Loucy (cell line): ENCODE data around the gene NAA38.

Experiments
- H2AFZ ChIP-seq: fragments of 200-600 bp; sonication (generic); 2 replicates; pipeline ENCODE4 v1.6.0; 2016; ENCODE audit warnings: antibody characterized with exemption, mild to moderate bottlenecking, low read length, moderate library complexity
- H3F3A ChIP-seq: fragments of 200-600 bp; 2 replicates; pipeline ENCODE4 v1.6.0; 2016; ENCODE audit warnings: antibody characterized with exemption, low read depth, mild to moderate bottlenecking
- H3K27me3 ChIP-seq: fragments of 200-600 bp; sonication (generic); 2 replicates; pipeline ENCODE4 v1.6.1; 2014; ENCODE audit warnings: low read length, mild to moderate bottlenecking; ENCODE audit not compliant: insufficient read depth, poor library complexity, severe bottlenecking
- H3K36me3 ChIP-seq: fragments of 200-600 bp; sonication (generic); 2 replicates; pipeline ENCODE4 v1.6.1; 2016; ENCODE audit warnings: low read length; ENCODE audit not compliant: insufficient read depth
- H3K4me1 ChIP-seq: fragments of 200-600 bp; sonication (generic); 2 replicates; pipeline ENCODE4 v1.5.1; 2014; ENCODE audit warnings: low read length, mild to moderate bottlenecking; ENCODE audit not compliant: insufficient read depth, poor library complexity, severe bottlenecking
- H3K4me2 ChIP-seq: fragments of 200-600 bp; sonication (generic); 2 replicates; pipeline ENCODE4 v1.6.0; 2014; ENCODE audit warnings: antibody characterized with exemption, low read length, low read depth, mild to moderate bottlenecking; ENCODE audit not compliant: poor library complexity, severe bottlenecking
- H3K4me3 ChIP-seq: fragments of 200-600 bp; sonication (generic); 2 replicates; pipeline ENCODE4 v1.5.1; 2014; ENCODE audit warnings: low read length, mild to moderate bottlenecking, mixed read lengths; ENCODE audit not compliant: poor library complexity, severe bottlenecking
- H3K79me2 ChIP-seq: fragments of 200-600 bp; sonication (generic); 2 replicates; pipeline ENCODE4 v1.6.1; 2014; ENCODE audit warnings: low read length; ENCODE audit not compliant: insufficient read depth
- H3K9ac ChIP-seq: fragments of 200-600 bp; sonication (generic); 2 replicates; pipeline ENCODE4 v1.6.0; 2014; ENCODE audit warnings: mild to moderate bottlenecking, low read depth, low read length, moderate library complexity; ENCODE audit not compliant: poor library complexity, severe bottlenecking
- H3K9me2 ChIP-seq: fragments of 200-600 bp; sonication (generic); replicated peaks from 2 replicates; pipeline ENCODE4 v1.6.1; 2016; ENCODE audit warnings: low read depth, low read length, mixed read lengths
- H3K9me3 ChIP-seq: fragments of 200-600 bp; sonication (generic); 2 replicates; pipeline ENCODE4 v1.6.1; 2014; ENCODE audit warnings: mild to moderate bottlenecking, antibody characterized with exemption, low read length, low read depth; ENCODE audit not compliant: insufficient read depth
- H4K20me1 ChIP-seq: fragments of 200-600 bp; sonication (generic); 2 replicates; pipeline ENCODE4 v1.6.0; 2014; ENCODE audit warnings: antibody characterized with exemption, low read length, mild to moderate bottlenecking; ENCODE audit not compliant: insufficient read depth, poor library complexity, severe bottlenecking
- CTCF ChIP-seq: fragments of 200-600 bp; sonication (generic); conservative IDR thresholded peaks from 2 replicates; pipeline ENCODE4 v1.5.1; 2014; ENCODE audit warnings: mild to moderate bottlenecking, antibody characterized with exemption, low read length
- EZH2phosphoT487 ChIP-seq: fragments of 200-600 bp; IDR thresholded peaks from 2 replicates; pipeline ENCODE4 v1.6.1; 2018; ENCODE audit warnings: antibody characterized with exemption, mild to moderate bottlenecking, moderate library complexity, borderline replicate concordance

The NAA38 gene

DNA sequence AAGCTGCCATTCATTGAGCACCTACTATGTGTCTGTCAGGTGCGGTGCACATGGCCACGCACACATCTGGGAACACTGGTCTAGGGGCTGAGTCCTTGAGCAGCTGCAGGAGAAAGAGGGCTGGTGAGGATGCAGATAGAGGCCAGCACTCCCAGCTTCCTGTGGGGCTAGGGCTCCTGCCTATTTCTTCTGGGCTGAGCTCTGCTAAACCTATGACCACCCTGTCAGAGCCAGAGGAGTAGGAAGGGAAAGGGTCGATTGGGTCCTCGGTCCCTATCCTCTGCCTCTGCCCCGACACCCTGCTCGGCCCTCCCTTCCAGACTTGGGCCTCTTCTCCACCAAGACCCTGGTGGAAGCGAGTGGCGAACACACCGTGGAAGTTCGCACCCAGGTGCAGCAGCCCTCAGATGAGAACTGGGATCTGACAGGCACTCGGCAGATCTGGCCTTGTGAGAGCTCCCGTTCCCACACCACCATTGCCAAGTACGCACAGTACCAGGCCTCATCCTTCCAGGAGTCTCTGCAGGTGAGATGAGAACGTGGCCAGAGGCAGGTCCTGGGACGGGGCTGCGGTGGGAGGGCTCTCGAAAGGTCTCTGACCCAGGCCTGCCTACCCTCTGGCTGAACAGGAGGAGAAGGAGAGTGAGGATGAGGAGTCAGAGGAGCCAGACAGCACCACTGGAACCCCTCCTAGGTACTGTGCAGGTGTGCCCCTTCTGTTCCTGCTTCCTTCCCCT is 6.5 kb downstream of the NAA38 start:
- Histone ChIP-seq H3K4me3 (no peak overlapping the region), H2AFZ (no peak overlapping the region), H3K9me3 (no peaks in the 10 kb centered on the region), H3K27me3 (no peaks in the 10 kb centered on the region), H3K4me2 (no peak overlapping the region), H4K20me1 (peaks cover 20% of the 10 kb centered on the region), H3K9ac (no peak overlapping the region), H3K36me3 (peaks cover 62% of the 10 kb centered on the region; the same call in 1 of the 2 replicates), H3K79me2 (no peaks in the 10 kb centered on the region), H3K4me1 (no peaks in the 10 kb centered on the region), H3K9me2 (no peaks in the 10 kb centered on the region), H3F3A (no peaks in the 10 kb centered on the region)
- TF ChIP-seq CTCF (no peak), EZH2phosphoT487 (no peak)

GRCh38 chr17:7849751-7850504 is 7.4 kb downstream of the NAA38 start:
- H3K9ac ChIP-seq: no peak overlapping the region
- H3K4me2 ChIP-seq: no peak overlapping the region

GRCh38 chr17:7849130-7849750 is 8.1 kb downstream of the NAA38 start:
- peaks cover 15% of the 10 kb centered on the region; the same call in 1 of the 2 replicates for H3K79me2 ChIP-seq
- H3K4me1 ChIP-seq: no peaks in the 10 kb centered on the region
- H3K9me3 ChIP-seq: no peaks in the 10 kb centered on the region
- H3K4me3 ChIP-seq: no peak overlapping the region
- peaks cover 68% of the 10 kb centered on the region; the same call in 1 of the 2 replicates for H3K36me3 ChIP-seq
- H3K9ac ChIP-seq: no peak overlapping the region
- no peaks in the 10 kb centered on the region for H3K9me2 ChIP-seq
- no peaks in the 10 kb centered on the region for H3F3A ChIP-seq
- no peak overlapping the region for H2AFZ ChIP-seq
- H3K4me2 ChIP-seq: no peak overlapping the region
- no peaks in the 10 kb centered on the region for H3K27me3 ChIP-seq
- H4K20me1 ChIP-seq: peaks cover 35% of the 10 kb centered on the region
- TF ChIP-seq CTCF (no peak), EZH2phosphoT487 (no peak)

More at GRCh38 chr17:7849751-7850504, 7.4 kb downstream of the NAA38 start:
- Histone ChIP-seq H4K20me1 (peaks cover 28% of the 10 kb centered on the region), H3K4me1 (no peaks in the 10 kb centered on the region), H3K27me3 (no peaks in the 10 kb centered on the region), H3F3A (no peaks in the 10 kb centered on the region), H2AFZ (no peak overlapping the region), H3K36me3 (peaks cover 68% of the 10 kb centered on the region; the same call in 1 of the 2 replicates), H3K9me3 (no peaks in the 10 kb centered on the region), H3K4me3 (no peak overlapping the region), H3K9me2 (no peaks in the 10 kb centered on the region), H3K79me2 (peaks cover 8% of the 10 kb centered on the region; the same call in 1 of the 2 replicates)
- TF ChIP-seq CTCF (no peak), EZH2phosphoT487 (no peak)
